Renal cortex interstitium (tissue), 11 donors: ENCODE results near the gene KIF1B. TPM values are rescaled to one million over a fixed set of nuclear protein-coding genes. Genes with fewer than 3 reads are reported as not detected.
"Not testable (repeated sequence)": the region's sequence is repeated elsewhere in the genome, so short reads cannot be mapped to it uniquely, and the experiment has no call there.

Experiments used
- DNase-seq, 11 donors: peaks; one replicate each; pipeline ENCODE4 v3.0.0-alpha.2; 2013; ENCODE audit warnings: low read depth in 9 of 11, low spot score in 4 of 11; ENCODE audit errors: extremely low read depth in 1 of 11
- polyA plus RNA-seq, 3 donors: library from polyadenylated mRNA; unstranded; fragments of 120-200 nt; gene quantifications; one replicate each; pipeline ENCODE4 v1.2.1, GENCODE V29; 2013; ENCODE audit not compliant: insufficient read length in 3 of 3

KIF1B gene
- polyA plus RNA-seq, 3 donors = 46.9 to 50.4 (median 47.3) TPM

- no peak for DNase-seq
These were observed 47.5 kb downstream of the KIF1B start for GRCh38 chr1:10257851-10258250.

GRCh38 chr1:10259547-10259946, 49.2 kb downstream of the KIF1B start:
- DNase-seq = not testable (repeated sequence)

- no peak for DNase-seq
These were observed 53.2 kb downstream of the KIF1B start for GRCh38 chr1:10263450-10264082.

GRCh38 chr1:10265027-10265426, 54.7 kb downstream of the KIF1B start:
- no peak for DNase-seq

DNA sequence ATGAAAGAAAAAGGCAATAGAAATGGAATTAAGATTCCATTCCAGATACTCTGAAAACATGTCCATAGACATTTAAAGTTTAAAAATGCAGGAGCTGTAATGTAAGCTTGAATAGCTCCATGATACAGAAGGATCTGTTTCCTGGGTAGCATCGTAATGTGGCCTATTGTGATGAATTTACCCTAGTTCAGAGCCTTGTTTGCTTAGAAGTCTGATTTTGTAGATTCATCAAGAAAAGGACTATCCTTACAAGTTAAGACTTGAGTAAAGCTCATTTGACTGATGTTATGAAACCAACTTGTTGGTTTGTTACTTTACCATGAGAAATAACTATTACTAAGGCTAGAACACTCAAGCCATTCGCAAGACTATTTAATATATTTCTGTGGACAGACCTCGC, 55.5 kb downstream of the KIF1B start:
- no peak for DNase-seq

DNA sequence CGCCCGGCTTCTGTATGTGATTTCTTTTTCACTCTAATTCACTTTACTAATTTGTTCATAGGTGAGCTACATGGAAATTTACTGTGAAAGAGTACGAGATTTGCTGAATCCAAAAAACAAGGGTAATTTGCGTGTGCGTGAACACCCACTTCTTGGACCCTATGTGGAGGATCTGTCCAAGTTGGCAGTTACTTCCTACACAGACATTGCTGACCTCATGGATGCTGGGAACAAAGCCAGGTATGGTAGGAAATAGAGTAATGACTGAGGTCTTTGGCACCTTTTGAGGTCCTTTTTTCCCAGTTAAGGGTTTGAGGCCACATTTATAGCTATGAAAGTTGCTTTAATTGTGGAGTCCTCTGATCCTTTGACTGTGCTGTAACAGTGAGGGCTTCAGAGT, 56.9 kb downstream of the KIF1B start:
- no peak for DNase-seq

DNA sequence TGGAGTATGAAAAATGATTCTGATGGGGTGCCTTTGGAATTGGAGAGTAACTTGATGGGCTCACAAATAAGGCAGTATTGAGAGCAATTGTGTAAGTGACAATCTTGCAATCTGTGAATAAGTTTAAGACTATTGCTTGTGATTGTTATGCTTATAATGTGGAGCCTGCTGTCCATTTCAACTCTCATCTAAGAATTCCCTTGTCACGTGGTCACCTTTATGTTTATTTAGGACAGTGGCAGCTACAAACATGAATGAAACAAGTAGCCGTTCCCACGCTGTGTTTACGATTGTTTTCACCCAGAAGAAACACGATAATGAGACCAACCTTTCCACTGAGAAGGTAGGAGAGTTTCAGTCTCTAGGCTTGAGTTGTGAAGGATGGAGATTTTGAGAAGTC, 57.6 kb downstream of the KIF1B start:
- DNase-seq = no peak

DNA sequence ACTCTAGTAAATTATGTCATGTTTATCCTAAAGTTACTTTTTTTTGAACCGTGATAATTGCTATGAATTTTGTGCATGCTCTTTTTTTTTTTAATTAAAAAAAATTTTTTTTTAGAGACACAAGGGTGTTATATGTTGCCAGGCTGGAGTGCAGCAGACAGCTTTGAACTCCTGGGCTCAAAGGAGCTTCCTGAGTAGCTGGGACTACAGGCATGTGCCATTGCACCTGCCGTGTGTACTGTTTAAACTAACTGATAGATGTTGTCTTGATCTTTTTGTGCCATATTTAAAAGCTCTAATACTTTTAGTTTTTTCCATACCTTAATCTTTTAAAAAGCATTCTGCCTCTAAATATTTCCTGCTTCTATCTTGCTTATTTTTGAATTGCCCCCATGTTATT, 60.7 kb downstream of the KIF1B start:
- no peak for DNase-seq

DNA sequence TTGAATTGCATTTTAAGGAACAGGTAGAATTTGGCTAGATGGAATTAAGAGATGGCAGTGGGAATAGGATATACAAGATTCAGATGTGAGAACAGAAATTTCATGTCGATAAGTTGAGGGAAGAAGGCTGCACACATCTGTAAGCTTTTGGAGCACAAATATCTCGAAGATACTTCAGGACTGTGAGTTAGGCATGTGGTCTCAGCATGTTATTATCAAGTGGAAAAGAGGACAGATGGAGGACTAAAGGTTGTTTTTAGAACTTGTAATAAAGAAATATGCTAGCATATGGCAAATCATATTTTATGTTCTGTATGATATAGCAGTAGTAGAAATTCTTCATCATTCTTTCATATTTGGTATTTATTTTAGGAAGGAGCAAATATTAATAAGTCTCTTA, 61.5 kb downstream of the KIF1B start:
- DNase-seq = no peak

- DNase-seq = no peak
These were observed 61.9 kb downstream of the KIF1B start for GRCh38 chr1:10272274-10272673.

- no peak for DNase-seq
These were observed 68.5 kb downstream of the KIF1B start for GRCh38 chr1:10278880-10279279.

GRCh38 chr1:10280439-10281350, 70.3 kb downstream of the KIF1B start:
- peak in 1 of 11 donors; percentile 22 for DNase-seq

DNA sequence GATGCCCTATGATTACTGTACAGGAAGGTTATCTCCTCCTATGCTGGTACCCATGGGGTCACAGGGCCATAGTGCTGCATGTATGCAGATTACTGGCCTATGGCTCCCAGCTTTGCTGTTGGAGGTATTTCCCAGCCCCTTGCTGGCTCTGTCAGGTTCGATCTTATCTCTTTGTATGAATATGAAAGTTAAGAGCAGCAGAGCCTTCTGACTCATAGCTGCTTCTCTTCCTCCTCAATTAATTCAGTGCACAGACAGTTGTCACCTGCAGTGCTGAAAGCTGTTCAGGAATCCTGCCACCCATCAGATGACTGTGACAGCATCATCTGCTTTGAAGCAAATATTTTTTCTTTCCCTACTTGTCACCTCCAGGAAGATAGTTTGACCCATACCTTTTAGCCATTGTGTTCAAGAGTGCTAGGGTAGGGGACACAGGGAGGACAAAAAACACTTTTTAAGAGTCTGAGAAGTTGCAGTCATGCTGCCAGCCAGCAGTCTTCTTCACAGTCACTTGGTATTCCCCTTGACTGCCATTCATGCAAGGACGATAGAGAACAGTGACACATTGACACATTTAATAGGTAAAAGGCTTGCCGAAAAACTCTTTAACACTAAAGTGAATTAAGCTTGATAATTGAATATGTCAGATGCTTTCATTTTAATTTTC, 73.1 kb downstream of the KIF1B start:
- no peak for DNase-seq

- DNase-seq = no peak
These were observed 75.9 kb downstream of the KIF1B start for GRCh38 chr1:10286244-10286643.

- DNase-seq = no peak
These were observed 76.8 kb downstream of the KIF1B start for GRCh38 chr1:10287023-10287645.

GRCh38 chr1:10288029-10288615, 77.8 kb downstream of the KIF1B start:
- no peak for DNase-seq

DNA sequence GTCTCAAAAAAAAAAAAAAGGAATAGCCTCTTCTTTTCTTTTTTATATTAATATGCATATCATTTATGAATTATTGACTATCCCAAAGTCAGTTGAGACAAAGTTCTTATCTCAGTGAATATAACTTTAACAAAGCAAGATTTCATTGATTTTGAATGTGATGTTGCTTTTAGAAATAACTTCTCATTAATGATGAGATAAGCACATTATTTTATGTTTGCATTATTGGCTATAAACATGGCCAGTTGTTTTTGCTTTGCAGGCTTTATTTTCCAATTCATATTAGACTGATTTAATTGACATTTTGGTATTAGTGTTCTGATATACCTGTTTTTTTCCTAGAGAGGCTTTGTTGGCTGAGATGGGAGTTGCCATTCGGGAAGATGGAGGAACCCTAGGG, 81.3 kb downstream of the KIF1B start:
- DNase-seq = no peak

- no peak for DNase-seq
These were observed 81.8 kb downstream of the KIF1B start for GRCh38 chr1:10292188-10292587.

DNA sequence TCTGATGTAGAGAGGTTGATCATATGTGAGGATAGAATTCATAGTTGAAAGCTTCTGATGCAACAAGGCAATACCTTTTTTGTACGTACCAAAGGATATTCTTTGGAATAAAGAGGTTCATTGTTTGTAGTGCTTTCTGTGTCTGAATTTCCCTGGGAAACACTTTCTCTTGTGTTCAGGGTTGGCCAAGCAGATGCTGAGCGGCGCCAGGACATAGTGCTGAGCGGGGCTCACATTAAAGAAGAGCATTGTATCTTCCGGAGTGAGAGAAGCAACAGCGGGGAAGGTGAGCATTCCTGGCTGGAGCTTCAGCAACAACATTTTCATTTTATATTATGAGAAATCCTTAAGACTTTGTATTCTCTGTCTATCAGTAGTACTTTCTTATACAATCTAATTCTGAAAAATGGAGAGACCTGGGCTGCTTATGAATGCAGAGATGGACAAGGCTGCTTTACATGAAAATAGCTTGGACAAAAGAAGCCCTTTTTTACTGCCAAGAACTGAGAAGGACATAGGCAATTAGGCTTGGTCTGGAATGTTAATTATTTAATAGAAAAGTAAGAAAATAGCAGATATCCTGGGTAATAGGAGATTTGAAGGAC, 85.2 kb downstream of the KIF1B start:
- DNase-seq = no peak
